COLO668 (cell line): ENCODE results near the gene SLC25A25.

ENCODE experiments used
- DNase-seq: peaks from one replicate; lab custom pipeline; 2025; ENCODE audit not compliant: unreplicated experiment; lab: John Stamatoyannopoulos, UW

SLC25A25 gene

GRCh38 chr9:128143525-128144238, 75.7 kb downstream of the SLC25A25 start:
- DNase-seq, result no peak

- DNase-seq, result no peak
Measured at GRCh38 chr9:128144239-128145181, 76.5 kb downstream of the SLC25A25 start.

- DNase-seq, result no peak
Measured at GRCh38 chr9:128145536-128145935, 77.5 kb downstream of the SLC25A25 start.

GRCh38 chr9:128145951-128146351, 77.9 kb downstream of the SLC25A25 start:
- DNase-seq, result no peak

GRCh38 chr9:128146591-128147120, 78.6 kb downstream of the SLC25A25 start:
- DNase-seq, result no peak

GRCh38 chr9:128148509-128149000, 80.5 kb downstream of the SLC25A25 start:
- no peak for DNase-seq

- no peak for DNase-seq
Measured at GRCh38 chr9:128149001-128149701, 81.1 kb downstream of the SLC25A25 start, which contains the start of gene LCN2. TSS of gene LCN2 (plus strand) at chr9:128149453. CDS start at chr9:128149526, 73 bp downstream.

- DNase-seq, result no peak
Measured at GRCh38 chr9:128149951-128150593, 82.0 kb downstream of the SLC25A25 start.

- DNase-seq, result peak; percentile 61
Measured at GRCh38 chr9:128150594-128151308, 82.7 kb downstream of the SLC25A25 start.

GRCh38 chr9:128151309-128152132, 83.5 kb downstream of the SLC25A25 start:
- DNase-seq, result no peak

GRCh38 chr9:128152133-128153059, 84.4 kb downstream of the SLC25A25 start:
- no peak for DNase-seq

GRCh38 chr9:128153060-128153946, 85.3 kb downstream of the SLC25A25 start:
- no peak for DNase-seq

GRCh38 chr9:128153947-128154695, 86.1 kb downstream of the SLC25A25 start:
- DNase-seq, result no peak

- DNase-seq, result no peak
Measured at GRCh38 chr9:128155736-128156500, 87.9 kb downstream of the SLC25A25 start.
